Endothelial cell (in vitro differentiated cells): Measurements from ENCODE around the gene CLIC6. TPM values are rescaled to one million over a fixed set of nuclear protein-coding genes. Genes with fewer than 3 reads are reported as not detected.

ENCODE experiments used
- DNase-seq: peaks from one replicate; pipeline ENCODE4 v3.0.0; 2021; ENCODE audit warnings: low spot score
- H3K27ac Mint-ChIP-seq: one replicate; pipeline ENCODE4 v1.8.0; 2021; ENCODE audit warnings: mixed read lengths, inconsistent platforms; ENCODE audit not compliant: unreplicated experiment
- H3K27me3 Mint-ChIP-seq: one replicate; pipeline ENCODE4 v1.8.0; 2021; ENCODE audit warnings: mild to moderate bottlenecking, moderate library complexity, mixed read lengths, inconsistent platforms; ENCODE audit not compliant: unreplicated experiment
- H3K36me3 Mint-ChIP-seq: one replicate; pipeline ENCODE4 v1.8.0; 2021; ENCODE audit warnings: mild to moderate bottlenecking, low read depth, mixed read lengths, inconsistent platforms; ENCODE audit not compliant: unreplicated experiment
- H3K4me1 Mint-ChIP-seq: one replicate; pipeline ENCODE4 v1.8.0; 2021; ENCODE audit warnings: mild to moderate bottlenecking, mixed read lengths, inconsistent platforms; ENCODE audit not compliant: unreplicated experiment
- H3K4me3 Mint-ChIP-seq: one replicate; pipeline ENCODE4 v1.8.0; 2021; ENCODE audit warnings: mild to moderate bottlenecking, mixed read lengths, inconsistent platforms; ENCODE audit not compliant: unreplicated experiment
- H3K9me3 Mint-ChIP-seq: one replicate; pipeline ENCODE4 v1.8.0; 2021; ENCODE audit warnings: mixed read lengths, inconsistent platforms; ENCODE audit not compliant: unreplicated experiment
- CTCF ChIP-seq: fragments of 200-600 bp; sonication (generic); IDR thresholded peaks from one replicate; pipeline ENCODE4 v1.5.0; 2021; ENCODE audit warnings: antibody characterized with exemption; ENCODE audit not compliant: unreplicated experiment
- total RNA-seq: library from RNA; stranded (reverse); fragmentation: NEBNext Ultra II Directional; extraction: Animal tissue kit (Norgen Biotek cat#: 25700); gene quantifications from one replicate; pipeline ENCODE4 v1.2.1, GENCODE V29; 2021; ENCODE audit not compliant: unreplicated experiment

CLIC6 gene
- total RNA-seq, 1 donor from 2014 or later: 5.4 TPM

DNA sequence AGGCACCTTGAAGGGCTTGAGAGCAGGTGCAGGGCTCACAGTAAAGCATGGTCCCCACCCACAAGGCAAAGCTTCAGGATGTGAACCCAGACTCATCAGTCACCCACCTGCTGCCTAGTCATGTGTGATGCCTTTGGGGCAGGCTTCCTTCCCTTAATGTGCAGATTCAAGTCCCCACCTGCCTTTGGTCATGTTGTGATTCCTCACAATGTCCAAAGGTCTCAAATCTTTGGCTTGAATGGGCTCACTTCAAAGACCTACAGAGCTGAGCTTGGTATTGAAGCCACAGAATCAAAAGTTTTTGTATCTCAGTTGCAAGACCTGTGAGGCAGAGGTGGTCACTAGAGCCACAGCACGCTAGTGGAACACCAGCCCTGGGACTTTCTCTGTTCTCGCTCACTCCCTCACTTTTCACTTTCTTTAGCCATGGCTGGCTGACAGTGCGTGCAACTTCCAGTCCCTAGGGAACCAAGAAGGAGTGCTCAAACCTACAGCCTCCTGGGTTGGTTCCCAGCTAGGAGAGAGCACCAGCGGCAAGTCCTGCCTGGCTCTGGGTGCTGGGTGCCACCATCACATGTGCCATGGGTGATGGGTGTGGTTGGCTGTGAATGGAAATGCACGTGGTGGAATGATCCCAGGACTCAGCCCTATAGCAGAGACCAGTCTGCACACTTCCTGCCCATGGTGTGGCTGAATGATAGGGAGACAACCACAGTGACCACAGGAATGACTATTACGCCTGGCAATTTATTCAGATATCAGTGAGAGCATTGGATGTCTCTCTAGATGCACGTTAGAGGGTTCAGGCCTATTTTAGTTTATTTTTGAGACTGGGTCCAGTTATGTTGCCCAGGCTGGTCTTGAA, 26.4 kb upstream of the CLIC6 start:
- no peaks in the 10 kb centered on the region for H3K4me1 Mint-ChIP-seq
- H3K4me3 Mint-ChIP-seq: no peak overlapping the region
- H3K27me3 Mint-ChIP-seq: no peaks in the 10 kb centered on the region
- no peaks in the 10 kb centered on the region for H3K36me3 Mint-ChIP-seq
- H3K9me3 Mint-ChIP-seq: no peaks in the 10 kb centered on the region
- DNase-seq: no peak
- no peak overlapping the region for H3K27ac Mint-ChIP-seq
- TF ChIP-seq CTCF: no peak

DNA sequence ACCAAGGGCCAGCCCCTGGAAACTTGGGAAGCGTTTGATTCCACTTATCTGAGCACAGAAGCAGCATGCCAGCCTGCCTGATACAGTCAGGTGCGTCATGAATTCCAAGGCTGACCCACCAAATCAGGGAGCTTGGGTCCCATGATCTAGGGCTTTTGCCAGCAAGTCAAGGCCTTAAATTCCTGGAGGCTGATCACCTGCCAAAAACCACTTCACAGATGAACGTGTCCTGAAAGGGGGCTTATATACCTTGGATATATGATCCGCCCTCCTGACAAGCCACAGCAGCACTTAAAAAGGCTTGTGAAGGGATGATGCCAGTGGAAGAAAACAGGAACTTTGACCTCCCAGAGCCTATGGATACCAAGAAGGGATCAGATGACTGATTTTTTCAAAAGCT, 24.0 kb upstream of the CLIC6 start:
- no peaks in the 10 kb centered on the region for H3K27me3 Mint-ChIP-seq
- H3K27ac Mint-ChIP-seq: no peak overlapping the region
- DNase-seq: no peak
- H3K9me3 Mint-ChIP-seq: no peaks in the 10 kb centered on the region
- H3K36me3 Mint-ChIP-seq: no peaks in the 10 kb centered on the region
- no peak for TF ChIP-seq CTCF
- no peak overlapping the region for H3K4me3 Mint-ChIP-seq
- no peaks in the 10 kb centered on the region for H3K4me1 Mint-ChIP-seq

GRCh38 chr21:34647555-34647954, 21.2 kb upstream of the CLIC6 start:
- H3K27me3 Mint-ChIP-seq: no peaks in the 10 kb centered on the region
- no peaks in the 10 kb centered on the region for H3K36me3 Mint-ChIP-seq
- TF ChIP-seq CTCF: no peak
- peak overlapping the region; percentile 50 for H3K27ac Mint-ChIP-seq
- no peak for DNase-seq
- H3K9me3 Mint-ChIP-seq: no peaks in the 10 kb centered on the region
- no peaks in the 10 kb centered on the region for H3K4me1 Mint-ChIP-seq
- no peak overlapping the region for H3K4me3 Mint-ChIP-seq

- H3K27ac Mint-ChIP-seq: no peak overlapping the region
- no peak overlapping the region for H3K4me3 Mint-ChIP-seq
- H3K4me1 Mint-ChIP-seq: no peaks in the 10 kb centered on the region
- H3K27me3 Mint-ChIP-seq: no peaks in the 10 kb centered on the region
- DNase-seq: no peak
- no peak for TF ChIP-seq CTCF
- H3K9me3 Mint-ChIP-seq: no peaks in the 10 kb centered on the region
- no peaks in the 10 kb centered on the region for H3K36me3 Mint-ChIP-seq
Observed at GRCh38 chr21:34648739-34649297, 20.0 kb upstream of the CLIC6 start.

DNA sequence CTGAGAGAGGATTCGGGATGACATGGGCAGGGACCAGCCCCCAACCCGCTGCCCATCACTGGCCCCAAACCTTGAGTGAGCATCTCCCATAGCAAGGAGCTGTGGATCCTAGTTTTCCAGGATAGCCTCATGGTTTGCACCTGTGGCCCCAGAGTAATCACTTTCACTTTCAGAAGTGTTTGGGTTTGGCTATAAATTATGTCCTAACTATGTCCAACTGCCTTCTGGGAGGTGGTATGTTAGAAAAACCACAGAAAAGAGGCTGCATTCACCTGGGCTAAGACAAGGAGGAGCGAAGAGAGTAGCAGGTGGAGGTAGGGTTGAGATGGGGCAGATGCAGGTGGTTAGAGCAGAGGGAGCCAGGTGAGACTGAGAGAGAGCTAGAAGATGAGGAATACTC, 19.4 kb upstream of the CLIC6 start:
- no peaks in the 10 kb centered on the region for H3K4me1 Mint-ChIP-seq
- H3K4me3 Mint-ChIP-seq: no peak overlapping the region
- no peaks in the 10 kb centered on the region for H3K36me3 Mint-ChIP-seq
- no peaks in the 10 kb centered on the region for H3K27me3 Mint-ChIP-seq
- no peak for DNase-seq
- H3K9me3 Mint-ChIP-seq: no peaks in the 10 kb centered on the region
- no peak overlapping the region for H3K27ac Mint-ChIP-seq
- no peak for TF ChIP-seq CTCF
